K562 (cell line): Measurements from ENCODE around the gene NENF. TPM values are rescaled to one million over a fixed set of nuclear protein-coding genes. Genes with fewer than 3 reads are reported as not detected.

Experiments
- CBFB ChIP-seq: sonication (generic); formaldehyde crosslinking; IDR thresholded peaks from 2 replicates; pipeline ENCODE4 v1.4.0; 2020; ENCODE audit warnings: mild to moderate bottlenecking, missing genetic modification reagents
- CLOCK ChIP-seq: fragments of 250-450 bp; sonication (Bioruptor Pico); IDR thresholded peaks from 2 replicates; pipeline ENCODE4 v1.4.0; 2020; ENCODE audit warnings: mild to moderate bottlenecking, moderate library complexity, borderline replicate concordance
- DMBX1 ChIP-seq: fragments of 250-450 bp; sonication (Bioruptor Pico); IDR thresholded peaks from 2 replicates; pipeline ENCODE4 v1.8.0; 2022; ENCODE audit warnings: inconsistent platforms, mild to moderate bottlenecking, moderate library complexity, borderline replicate concordance
- FOXK1 ChIP-seq: sonication (generic); formaldehyde crosslinking; IDR thresholded peaks from 2 replicates; pipeline ENCODE4 v1.8.0; 2022; ENCODE audit warnings: missing genetic modification reagents, mild to moderate bottlenecking, borderline replicate concordance
- FUS ChIP-seq: fragments of 200-400 bp; formaldehyde crosslinking; optimal IDR thresholded peaks from 2 replicates; pipeline ENCODE3; 2017; ENCODE audit warnings: low read depth, low read length
- HEY1 ChIP-seq: fragments of 250-450 bp; sonication (Bioruptor Pico); IDR thresholded peaks from 2 replicates; pipeline ENCODE4 v1.5.0; 2020; ENCODE audit warnings: mild to moderate bottlenecking, moderate library complexity, borderline replicate concordance
- HMG20B ChIP-seq: fragments of 250-450 bp; sonication (Bioruptor Pico); IDR thresholded peaks from 2 replicates; pipeline ENCODE4 v1.5.0; 2021; ENCODE audit warnings: mild to moderate bottlenecking
- HMGXB4 ChIP-seq: sonication (generic); formaldehyde crosslinking; IDR thresholded peaks from 2 replicates; pipeline ENCODE4 v1.8.1; 2023; ENCODE audit warnings: mild to moderate bottlenecking, missing genetic modification reagents
- NFRKB ChIP-seq: fragments of 450-650 bp; IDR thresholded peaks from 2 replicates; pipeline ENCODE4 v1.6.1; 2016; ENCODE audit warnings: low read depth
- SIN3B ChIP-seq: fragments of 450-650 bp; IDR thresholded peaks from 2 replicates; pipeline ENCODE4 v1.6.1; 2017; ENCODE audit warnings: low read depth, mild to moderate bottlenecking, moderate library complexity
- SMAD3 ChIP-seq: fragments of 450-650 bp; formaldehyde crosslinking; conservative IDR thresholded peaks from 2 replicates; pipeline ENCODE4 v1.4.0; 2020; ENCODE audit warnings: mild to moderate bottlenecking
- SNIP1 ChIP-seq: fragments of 450-650 bp; IDR thresholded peaks from 2 replicates; pipeline ENCODE4 v1.7.1; 2017; ENCODE audit warnings: low read depth, mild to moderate bottlenecking
- TAL1 ChIP-seq: fragments of 450-650 bp; IDR thresholded peaks from 2 replicates; pipeline ENCODE4 v1.6.1; 2016; ENCODE audit warnings: mild to moderate bottlenecking
- ZFP36 ChIP-seq: fragments of 150-350 bp; IDR thresholded peaks from 2 replicates; pipeline ENCODE4 v1.6.1; 2018; ENCODE audit warnings: low read length, low read depth; ENCODE audit not compliant: partially characterized antibody
- ZNF121 ChIP-seq: sonication (generic); formaldehyde crosslinking; conservative IDR thresholded peaks from 2 replicates; pipeline ENCODE4 v1.8.0; 2022; ENCODE audit warnings: missing genetic modification reagents
- ZNF609 ChIP-seq: sonication (generic); formaldehyde crosslinking; IDR thresholded peaks from 2 replicates; pipeline ENCODE4 v1.8.1; 2023; ENCODE audit warnings: missing genetic modification reagents, mild to moderate bottlenecking, borderline replicate concordance
- polyA plus RNA-seq, 8 experiments: library from polyadenylated mRNA; depleted of rRNA in 4 of 8; stranded (reverse) in 5 of 8; unstranded in 3 of 8; fragments of >200 nt; fragmentation: Nextera tagmentation in 2 of 8; fragmentation: Illumina TruSeq in 1 of 8; extraction: Ambion mirVana in 2 of 8; extraction: Trizol in 1 of 8; gene quantifications; 2 replicates each; pipeline versions ENCODE4 v1.2.1 to v1.2.3, GENCODE V29; 2011 to 2014; ENCODE audit warnings: inconsistent platforms in 1 of 8, missing spikeins in 1 of 8
- total RNA-seq, 7 experiments: library from RNA; depleted of rRNA in 6 of 7; stranded (reverse); fragments of >200 nt in 6 of 7; fragmentation: Illumina TruSeq in 2 of 7; extraction: Trizol in 2 of 7; gene quantifications; 2 replicates each; pipeline versions ENCODE4 v1.2.1 to v1.2.3, GENCODE V29; 2011 to 2021; ENCODE audit warnings: low replicate concordance in 1 of 7

Gene NENF
- total and polyA plus RNA-seq, 9 of the 15 experiments (the other 6 are each of a cell fraction or from before 2014, with no cell fraction given), result 6.1 to 100 (median 72.8) TPM

- peak; percentile 13; the same call in 1 of the 2 replicates for TF ChIP-seq HMGXB4 (CRISPR knock-in tag)
- TF ChIP-seq NFRKB, result peak; percentile 52; the same call in 1 of the 2 replicates
- no peak for TF ChIP-seq CBFB
- no peak for TF ChIP-seq TAL1
- TF ChIP-seq SNIP1, result no peak
- 0 out of 2 replicates have a peak, but pooled peaks have one; percentile 46 for TF ChIP-seq CLOCK (CRISPR knock-in tag)
- TF ChIP-seq FOXK1, result no peak
- no peak for TF ChIP-seq SIN3B
- TF ChIP-seq FUS, result no peak
- TF ChIP-seq HEY1 (CRISPR knock-in tag), result no peak
- TF ChIP-seq HMG20B (CRISPR knock-in tag), result no peak
- 0 out of 2 replicates have a peak, but pooled peaks have one; percentile 9 for TF ChIP-seq ZNF609 (CRISPR knock-in tag)
- no peak for TF ChIP-seq ZFP36
- peak; percentile 19; the same call in 1 of the 2 replicates for TF ChIP-seq DMBX1 (CRISPR knock-in tag)
- no peak for TF ChIP-seq ZNF121
- TF ChIP-seq SMAD3 (CRISPR knock-in tag), result 0 out of 2 replicates have a peak, but pooled peaks have one; percentile 16
Observed at GRCh38 chr1:212415107-212415841, 17.4 kb upstream of the NENF start (continued).
